Right lobe of liver (tissue), 4 donors: ENCODE measurements around the gene CPXM2.

ENCODE experiments used
- CTCF ChIP-seq, 4 donors: fragments of 200-600 bp in 3 of 4; fragments of 450-650 bp in 1 of 4; IDR thresholded peaks; one replicate each; pipeline versions ENCODE4 v1.5.1 to v1.8.0; 2016 to 2022; ENCODE audit warnings: antibody characterized with exemption in 4 of 4, mild to moderate bottlenecking in 2 of 4
- POLR2A ChIP-seq: fragments of 450-650 bp; IDR thresholded peaks from one replicate; pipeline ENCODE4 v1.6.1; 2017; ENCODE audit warnings: antibody characterized with exemption, mild to moderate bottlenecking
- donor health status: DM: no; HTN: no; CAD: no.
- donor health status: DM: no; HTN: no; CAD: no.
- donor health status: DM: no; HTN: yes; CAD: no.

DNA sequence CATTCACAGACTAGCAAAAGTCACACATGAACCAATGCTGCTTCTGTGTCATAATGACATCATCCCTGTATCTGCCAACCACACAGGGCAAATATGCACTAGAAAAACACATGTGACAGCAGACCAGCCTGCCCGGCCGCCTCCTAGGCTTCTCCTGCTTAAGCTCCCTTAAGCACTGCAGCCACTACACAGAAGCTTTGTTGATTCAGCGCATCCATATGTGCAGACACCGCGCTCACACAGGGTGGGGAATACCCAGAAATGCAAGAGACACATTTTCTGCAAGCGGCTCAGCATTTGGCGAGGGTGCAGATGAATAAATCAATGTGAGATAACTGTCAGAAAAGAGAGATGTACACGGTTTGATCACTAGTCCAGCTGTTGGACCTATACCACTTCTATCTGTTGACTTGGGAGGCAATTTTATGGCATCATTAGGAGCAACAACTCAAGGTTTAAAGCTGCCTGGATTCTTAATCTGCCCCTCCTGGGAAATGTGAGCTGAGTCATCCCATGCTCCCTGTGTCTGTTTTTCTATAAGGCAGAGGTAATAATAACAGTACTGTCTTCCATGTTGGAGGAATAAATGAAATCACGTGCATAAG is 33.4 kb downstream of the CPXM2 start:
- no peak for TF ChIP-seq CTCF (IDR thresholded peaks at IDR 0.05)
- TF ChIP-seq POLR2A = no peak
